RWPE2 (cell line): ENCODE data around the gene DEPDC5.
"Not testable (repeated sequence)": the region's sequence is repeated elsewhere in the genome, so short reads cannot be mapped to it uniquely, and the experiment has no call there.

Experiments used
- ATAC-seq: fragments of 200-7000 bp; cut with Tn5 transposase; 3 replicates; pipeline ENCODE4 v1.9.1; 2021; ENCODE audit warnings: low read depth
- DNase-seq: peaks from one replicate; pipeline ENCODE4 v3.0.0-alpha.2; 2020; ENCODE audit warnings: low spot score
- H3K27ac ChIP-seq: fragments of 450-650 bp; 2 replicates; pipeline ENCODE4 v1.5.1; 2017; ENCODE audit warnings: mild to moderate bottlenecking; ENCODE audit not compliant: poor library complexity, severe bottlenecking
- H3K27me3 ChIP-seq: fragments of 250-450 bp; sonication (Bioruptor Pico); 2 replicates; pipeline ENCODE4 v1.5.1; 2021; ENCODE audit warnings: mild to moderate bottlenecking, moderate library complexity; ENCODE audit not compliant: insufficient read depth, poor library complexity, severe bottlenecking
- H3K36me3 ChIP-seq: fragments of 250-450 bp; sonication (Bioruptor Pico); 2 replicates; pipeline ENCODE4 v1.5.1; 2020; ENCODE audit warnings: low read depth, mild to moderate bottlenecking, moderate library complexity
- H3K4me1 ChIP-seq: fragments of 250-450 bp; sonication (Bioruptor Pico); 2 replicates; pipeline ENCODE4 v1.5.1; 2021; ENCODE audit warnings: mild to moderate bottlenecking, moderate library complexity; ENCODE audit not compliant: insufficient read depth, poor library complexity, severe bottlenecking
- H3K4me3 ChIP-seq: fragments of 250-450 bp; sonication (Bioruptor Pico); 2 replicates; pipeline ENCODE4 v1.5.1; 2021; ENCODE audit warnings: mild to moderate bottlenecking, moderate library complexity; ENCODE audit not compliant: severe bottlenecking
- H3K9me3 ChIP-seq: fragments of 250-450 bp; sonication (Bioruptor Pico); 2 replicates; pipeline ENCODE4 v1.5.1; 2021; ENCODE audit warnings: mild to moderate bottlenecking, moderate library complexity; ENCODE audit not compliant: severe bottlenecking
- TF ChIP-seq, protein P1 (sequence below): fragments of 450-650 bp; IDR thresholded peaks from one replicate; pipeline ENCODE4 v1.5.1; 2017; ENCODE audit warnings: mild to moderate bottlenecking, moderate library complexity; ENCODE audit not compliant: poor library complexity, severe bottlenecking

The DEPDC5 gene

DNA sequence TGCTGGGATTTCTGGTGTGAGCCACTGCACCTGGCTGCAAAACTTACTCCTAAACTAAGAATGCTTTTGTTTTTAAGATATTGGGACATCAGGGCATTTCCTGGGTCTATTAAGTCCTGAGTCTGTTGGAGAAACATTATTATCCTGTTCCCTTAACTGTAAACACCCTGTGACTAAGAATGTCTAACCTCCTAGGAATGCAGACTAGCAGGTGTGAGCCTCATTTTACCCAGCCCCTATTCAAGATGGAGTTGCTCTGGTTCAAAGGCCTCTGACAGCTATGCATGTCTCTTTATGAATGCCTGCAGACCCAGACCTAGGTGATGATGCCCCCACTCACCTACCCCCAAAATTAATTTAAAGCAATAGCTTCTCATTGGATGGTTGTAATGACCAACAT, 46.2 kb downstream of the DEPDC5 start:
- peak overlapping the region; percentile 72 for H3K27ac ChIP-seq
- ATAC-seq (peak; percentile 97), DNase-seq (no peak)
- no peaks in the 10 kb centered on the region for H3K9me3 ChIP-seq
- H3K36me3 ChIP-seq: peaks cover 53% of the 10 kb centered on the region
- H3K4me3 ChIP-seq: no peak overlapping the region
- H3K27me3 ChIP-seq: no peaks in the 10 kb centered on the region
- peaks cover 4% of the 10 kb centered on the region for H3K4me1 ChIP-seq
- TF ChIP-seq, protein P1, sequence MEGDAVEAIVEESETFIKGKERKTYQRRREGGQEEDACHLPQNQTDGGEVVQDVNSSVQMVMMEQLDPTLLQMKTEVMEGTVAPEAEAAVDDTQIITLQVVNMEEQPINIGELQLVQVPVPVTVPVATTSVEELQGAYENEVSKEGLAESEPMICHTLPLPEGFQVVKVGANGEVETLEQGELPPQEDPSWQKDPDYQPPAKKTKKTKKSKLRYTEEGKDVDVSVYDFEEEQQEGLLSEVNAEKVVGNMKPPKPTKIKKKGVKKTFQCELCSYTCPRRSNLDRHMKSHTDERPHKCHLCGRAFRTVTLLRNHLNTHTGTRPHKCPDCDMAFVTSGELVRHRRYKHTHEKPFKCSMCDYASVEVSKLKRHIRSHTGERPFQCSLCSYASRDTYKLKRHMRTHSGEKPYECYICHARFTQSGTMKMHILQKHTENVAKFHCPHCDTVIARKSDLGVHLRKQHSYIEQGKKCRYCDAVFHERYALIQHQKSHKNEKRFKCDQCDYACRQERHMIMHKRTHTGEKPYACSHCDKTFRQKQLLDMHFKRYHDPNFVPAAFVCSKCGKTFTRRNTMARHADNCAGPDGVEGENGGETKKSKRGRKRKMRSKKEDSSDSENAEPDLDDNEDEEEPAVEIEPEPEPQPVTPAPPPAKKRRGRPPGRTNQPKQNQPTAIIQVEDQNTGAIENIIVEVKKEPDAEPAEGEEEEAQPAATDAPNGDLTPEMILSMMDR: no peak

DNA sequence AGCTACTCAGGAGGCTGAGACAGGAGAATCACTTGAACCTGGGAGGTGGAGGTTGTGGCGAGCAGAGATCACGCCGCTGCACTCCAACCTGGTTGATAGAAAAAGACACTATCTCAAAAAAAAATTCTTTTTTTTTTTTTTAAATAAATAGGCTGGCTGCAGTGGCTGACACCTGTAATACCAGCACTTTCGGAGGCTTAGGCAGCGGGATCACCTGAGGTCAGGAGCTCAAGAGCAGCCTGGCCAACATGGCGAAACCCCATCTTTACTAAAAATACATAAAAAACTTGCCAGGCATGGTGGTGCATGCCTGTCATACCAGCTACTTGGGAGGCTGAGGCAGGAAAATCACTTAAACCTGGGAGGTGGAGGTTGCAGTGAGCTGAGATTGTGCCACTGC, 47.0 kb downstream of the DEPDC5 start:
- not testable (repeated sequence) for H3K4me1 ChIP-seq, DNase-seq, H3K4me3 ChIP-seq, H3K9me3 ChIP-seq, H3K27me3 ChIP-seq, ATAC-seq
- Histone ChIP-seq H3K27ac (peak overlapping the region; percentile 72), H3K36me3 (peaks cover 58% of the 10 kb centered on the region)

DNA sequence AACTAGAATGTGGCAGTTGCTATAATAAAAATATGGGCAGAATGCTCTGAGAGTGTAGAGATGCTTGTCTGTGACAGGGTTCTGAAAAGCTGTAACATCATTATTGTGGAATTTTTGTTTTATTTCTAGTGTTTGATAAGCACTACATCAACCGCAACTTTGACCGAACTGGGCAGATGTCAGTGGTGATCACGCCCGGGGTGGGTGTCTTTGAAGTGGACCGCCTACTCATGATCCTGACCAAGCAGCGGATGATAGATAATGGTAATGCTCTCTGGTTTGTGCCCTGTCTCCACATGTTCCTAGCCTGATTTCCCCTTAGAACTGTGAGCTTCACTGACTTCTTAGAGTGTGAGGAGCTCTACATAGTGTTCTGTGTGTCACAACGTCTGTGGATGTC, 48.8 kb downstream of the DEPDC5 start:
- no peak for ATAC-seq
- Histone ChIP-seq H3K27me3 (no peaks in the 10 kb centered on the region), H3K27ac (no peak overlapping the region), H3K36me3 (peaks cover 70% of the 10 kb centered on the region), H3K4me3 (no peak overlapping the region), H3K9me3 (no peaks in the 10 kb centered on the region), H3K4me1 (peaks cover 4% of the 10 kb centered on the region)
- TF ChIP-seq, protein P1: no peak
- DNase-seq: no peak

DNA sequence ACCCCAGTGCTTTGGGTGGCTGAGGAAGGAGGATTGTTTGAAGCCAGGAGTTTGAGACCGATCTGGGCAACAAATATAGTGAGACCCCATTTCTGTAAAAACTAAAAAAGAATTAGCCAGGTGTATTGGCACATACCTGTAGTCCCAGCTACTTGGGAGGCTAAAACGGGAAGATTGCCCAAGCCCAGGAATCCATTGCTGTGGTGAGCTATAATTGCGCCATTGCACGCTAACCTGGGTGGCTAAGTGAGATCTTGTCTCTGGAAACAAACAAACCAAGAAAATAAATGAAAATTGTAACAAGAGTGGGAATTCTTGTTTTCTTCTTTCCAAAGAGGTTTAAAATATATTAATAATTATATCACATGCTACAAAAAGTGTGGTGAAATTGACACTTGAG, 52.9 kb downstream of the DEPDC5 start:
- H3K9me3 ChIP-seq: no peaks in the 10 kb centered on the region
- TF ChIP-seq, protein P1: no peak
- no peaks in the 10 kb centered on the region for H3K27me3 ChIP-seq
- H3K4me1 ChIP-seq: no peaks in the 10 kb centered on the region
- peaks cover 53% of the 10 kb centered on the region for H3K36me3 ChIP-seq
- DNase-seq (no peak), ATAC-seq (no peak)
- H3K4me3 ChIP-seq: no peak overlapping the region
- no peak overlapping the region for H3K27ac ChIP-seq

DNA sequence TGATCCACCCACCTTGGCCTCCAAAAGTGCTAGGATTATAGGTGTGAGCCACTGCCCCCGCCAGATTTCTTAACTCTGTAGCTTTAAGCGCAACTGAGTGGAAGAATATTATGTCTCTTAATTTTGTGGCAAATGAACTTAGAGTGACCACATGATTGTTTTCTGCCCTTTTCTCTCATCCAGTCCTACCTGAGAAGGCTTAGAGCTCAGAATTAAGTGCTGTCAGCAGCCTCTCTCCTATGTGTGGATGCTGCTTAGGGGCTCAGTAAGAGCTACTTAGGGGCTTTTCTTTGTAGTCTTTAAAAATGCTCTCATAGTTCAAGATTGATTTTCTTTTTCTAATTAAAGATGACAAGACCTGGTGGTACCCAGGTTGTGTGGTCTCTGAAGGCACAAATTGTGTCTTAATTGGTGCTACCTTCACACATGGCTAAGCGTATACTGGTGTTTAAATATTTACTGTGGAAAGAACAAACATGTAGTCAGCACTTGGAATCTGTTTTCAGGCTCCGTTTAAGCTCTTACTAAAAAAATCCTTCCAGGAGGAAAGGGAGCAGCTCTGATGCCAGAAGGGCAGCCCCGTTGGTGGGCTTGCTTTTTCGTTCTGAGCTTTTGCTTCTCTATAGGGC, 59.3 kb downstream of the DEPDC5 start:
- DNase-seq (no peak), ATAC-seq (no peak)
- Histone ChIP-seq H3K36me3 (peaks cover 26% of the 10 kb centered on the region), H3K27me3 (no peaks in the 10 kb centered on the region), H3K4me1 (no peaks in the 10 kb centered on the region), H3K4me3 (no peak overlapping the region), H3K27ac (no peak overlapping the region), H3K9me3 (no peaks in the 10 kb centered on the region)
- TF ChIP-seq, protein P1: no peak

DNA sequence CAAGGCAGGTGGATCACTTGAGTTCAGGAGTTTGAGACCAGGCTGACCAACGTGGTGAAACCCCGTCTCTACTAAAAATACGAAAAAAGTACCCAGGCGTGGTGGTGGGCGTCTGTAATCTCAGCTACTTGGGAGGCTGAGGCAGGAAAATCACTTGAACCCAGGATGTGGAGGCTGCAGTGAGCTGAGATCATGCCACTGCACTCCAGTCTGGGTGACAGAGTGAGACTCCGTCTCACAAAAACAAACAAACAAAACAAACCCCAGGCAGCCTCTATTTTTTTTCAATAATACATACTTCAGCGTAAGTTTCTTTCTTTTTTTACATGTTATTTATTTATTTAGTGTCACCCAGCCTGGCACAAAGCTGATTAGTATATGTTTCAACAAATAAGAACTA, 60.1 kb downstream of the DEPDC5 start:
- DNase-seq: not testable (repeated sequence)

More for the DNA sequence above, 60.1 kb downstream of the DEPDC5 start:
- H3K4me1 ChIP-seq, H3K27me3 ChIP-seq, H3K27ac ChIP-seq, ATAC-seq, H3K4me3 ChIP-seq, H3K9me3 ChIP-seq: not testable (repeated sequence)
- peaks cover 29% of the 10 kb centered on the region for H3K36me3 ChIP-seq
